HEK293 (cell line): ENCODE results near the gene CFAP65.
A peak's percentile ranks its signal among the peaks of the same experiment; 100 is the strongest.

ENCODE experiments used
- CTCF ChIA-PET: fragments of 350-600 bp; formaldehyde crosslinking; extraction: SDS; loops from one replicate; lab custom pipeline; 2021; ENCODE audit warnings: antibody characterized with exemption; lab: Yijun Ruan, JAX
- POLR2A ChIA-PET: fragments of 300-600 bp; formaldehyde crosslinking; extraction: SDS; loops from one replicate; lab custom pipeline; 2020; ENCODE audit warnings: antibody characterized with exemption, inconsistent platforms; lab: Yijun Ruan, JAX
- H3K27ac ChIP-seq: fragments of 200-500 bp; sonication (Bioruptor generic); 2 replicates; pipeline ENCODE4 v1.5.1; 2014; ENCODE audit warnings: low read depth, low read length, control low read depth, inconsistent platforms; ENCODE audit errors: extremely low read depth
- H3K36me3 ChIP-seq, 2 experiments: fragments of 200-500 bp in 1 of 2; sonication (Bioruptor generic) in 1 of 2; 1 replicate in 1 of 2; 2 replicates in 1 of 2; pipeline ENCODE4 v1.5.1; 2014 to 2017; ENCODE audit warnings: inconsistent platforms in 2 of 2, low read length in 2 of 2; ENCODE audit not compliant: control insufficient read depth in 2 of 2, insufficient read depth in 1 of 2
- H3K4me1 ChIP-seq: fragments of 200-500 bp; sonication (Bioruptor generic); 2 replicates; pipeline ENCODE4 v1.5.1; 2014; ENCODE audit warnings: mild to moderate bottlenecking, low read length, inconsistent platforms; ENCODE audit not compliant: control insufficient read depth, insufficient read depth
- H3K4me3 ChIP-seq: 2 replicates; pipeline ENCODE4 v1.5.1; 2011; ENCODE audit warnings: low read depth, mild to moderate bottlenecking, control low read depth, low read length, moderate library complexity
- H3K9me3 ChIP-seq: fragments of 200-500 bp; sonication (Bioruptor generic); 2 replicates; pipeline ENCODE4 v1.5.1; 2014; ENCODE audit warnings: low read depth, low read length, inconsistent platforms; ENCODE audit not compliant: control insufficient read depth, insufficient read depth
- BCL11A ChIP-seq: fragments of 450-650 bp; formaldehyde crosslinking; IDR thresholded peaks from 2 replicates; pipeline ENCODE4 v1.5.1; 2016; ENCODE audit warnings: low read depth, missing biosample characterization, missing genetic modification characterization
- MEIS1 ChIP-seq: sonication (generic); formaldehyde crosslinking; IDR thresholded peaks from 2 replicates; pipeline ENCODE4 v1.8.1; 2022; ENCODE audit warnings: missing genetic modification reagents, mild to moderate bottlenecking, borderline replicate concordance
- PRDM1 ChIP-seq: fragments of 450-650 bp; formaldehyde crosslinking; IDR thresholded peaks from 2 replicates; pipeline ENCODE4; 2016; ENCODE audit warnings: missing biosample characterization, missing genetic modification characterization
- PRDM4 ChIP-seq: fragments of 450-650 bp; formaldehyde crosslinking; IDR thresholded peaks from 2 replicates; pipeline ENCODE4 v1.5.1; 2017; ENCODE audit warnings: missing biosample characterization, missing genetic modification characterization
- YY2 ChIP-seq: fragments of 450-650 bp; formaldehyde crosslinking; IDR thresholded peaks from 2 replicates; pipeline ENCODE4 v1.5.1; 2016; ENCODE audit warnings: missing biosample characterization, missing genetic modification characterization
- ZNF121 ChIP-seq: fragments of 450-650 bp; formaldehyde crosslinking; IDR thresholded peaks from 2 replicates; pipeline ENCODE4 v1.5.1; 2016; ENCODE audit warnings: missing biosample characterization, missing genetic modification characterization
- ZNF239 ChIP-seq: fragments of 450-650 bp; formaldehyde crosslinking; IDR thresholded peaks from 2 replicates; pipeline ENCODE4 v1.5.1; 2016; ENCODE audit warnings: missing biosample characterization, missing genetic modification characterization
- ZNF571 ChIP-seq: fragments of 450-650 bp; formaldehyde crosslinking; IDR thresholded peaks from 2 replicates; pipeline ENCODE4 v1.5.0; 2017; ENCODE audit warnings: missing biosample characterization, missing genetic modification characterization
- ZNF621 ChIP-seq: fragments of 450-650 bp; formaldehyde crosslinking; IDR thresholded peaks from 2 replicates; pipeline ENCODE4 v1.5.1; 2017; ENCODE audit warnings: missing biosample characterization, missing genetic modification characterization
- ZNF654 ChIP-seq: fragments of 450-650 bp; formaldehyde crosslinking; IDR thresholded peaks from 2 replicates; pipeline ENCODE4 v1.5.1; 2016; ENCODE audit warnings: low read depth, missing biosample characterization, missing genetic modification characterization

The CFAP65 gene

GRCh38 chr2:218975060-218975777, 66.1 kb downstream of the CFAP65 start:
- CTCF ChIA-PET = interaction anchor here (0.5 to 2.7 kb wide), 14 partner anchors 12 to 523 kb away, joined by 3 to 16 read pairs (median 3); partner anchors contain the start of gene GMPPA
- POLR2A ChIA-PET = no interaction called here
- Histone ChIP-seq H3K4me1 (0 out of 2 replicates have a peak, but pooled peaks cover 2% of the 10 kb centered on the region), H3K4me3 (no peak overlapping the region), H3K9me3 (no peaks in the 10 kb centered on the region), H3K27ac (no peak overlapping the region), H3K36me3 (no peaks in the 10 kb centered on the region)
- TF ChIP-seq ZNF121 (peak; percentile 71), ZNF571 (tag by site-specific recombination) (no peak)

- no peak overlapping the region for H3K4me3 ChIP-seq
- H3K9me3 ChIP-seq = no peaks in the 10 kb centered on the region
- ChIA-PET CTCF (interaction anchor here (2.3 kb wide), 1 partner anchor 10 kb away, joined by 17 read pairs; no protein-coding TSS in a partner anchor), POLR2A (no interaction called here)
- H3K36me3 ChIP-seq = no peaks in the 10 kb centered on the region
- H3K27ac ChIP-seq = no peak overlapping the region
- no peaks in the 10 kb centered on the region for H3K4me1 ChIP-seq
- TF ChIP-seq ZNF654 (tag by site-specific recombination) (no peak), ZNF239 (tag by site-specific recombination) (no peak), MEIS1 (no peak), BCL11A (tag by site-specific recombination) (no peak)
Measured at GRCh38 chr2:218970894-218971293, 70.4 kb downstream of the CFAP65 start.

- Histone ChIP-seq H3K4me1 (peaks cover 9% of the 10 kb centered on the region), H3K36me3 (no peaks in the 10 kb centered on the region), H3K27ac (no peak overlapping the region), H3K4me3 (no peak overlapping the region), H3K9me3 (no peaks in the 10 kb centered on the region)
- ChIA-PET CTCF (interaction anchor here (0.8 to 6.2 kb wide), 5 partner anchors 11 to 87 kb away, joined by 3 to 65 read pairs (median 8); no protein-coding TSS in a partner anchor), POLR2A (interaction anchor here (1.2 kb wide), 1 partner anchor 16 kb away, joined by 4 read pairs; no protein-coding TSS in a partner anchor)
- no peak; the same call in none of the 2 replicates for TF ChIP-seq YY2 (tag by site-specific recombination)
- peak; percentile 79 for TF ChIP-seq PRDM1 (tag by site-specific recombination)
Measured at GRCh38 chr2:218964041-218964771, 77.1 kb downstream of the CFAP65 start.

GRCh38 chr2:218963601-218964000, 77.7 kb downstream of the CFAP65 start:
- 0 out of 2 replicates have a peak, but pooled peaks have one; percentile 7 for TF ChIP-seq ZNF621
- no peak for TF ChIP-seq PRDM4
- peak overlapping the region; percentile 12; the same call in 1 of the 2 replicates for H3K4me3 ChIP-seq
- CTCF ChIA-PET = interaction anchor here (0.6 to 6.2 kb wide), 6 partner anchors 12 to 191 kb away, joined by 3 to 65 read pairs (median 6); no protein-coding TSS in a partner anchor
- no peaks in the 10 kb centered on the region for H3K9me3 ChIP-seq
- H3K4me1 ChIP-seq = peaks cover 9% of the 10 kb centered on the region
- H3K36me3 ChIP-seq = no peaks in the 10 kb centered on the region
- H3K27ac ChIP-seq = no peak overlapping the region
- POLR2A ChIA-PET = interaction anchor here (1.2 kb wide), 1 partner anchor 16 kb away, joined by 4 read pairs; no protein-coding TSS in a partner anchor
